Endodermal cell (in vitro differentiated cells): ENCODE measurements around the gene TAF4B. TPM values are rescaled to one million over a fixed set of nuclear protein-coding genes. Genes with fewer than 3 reads are reported as not detected.

Source experiments
- DNase-seq: peaks from one replicate; pipeline ENCODE4 v3.0.0-alpha.2; 2017
- H3K27ac ChIP-seq: 2 replicates; pipeline ENCODE4 v1.5.1; 2013; ENCODE audit warnings: mild to moderate bottlenecking, low read depth, low read length, moderate library complexity
- H3K27me3 ChIP-seq: 2 replicates; pipeline ENCODE4 v1.6.1; 2013; ENCODE audit warnings: mild to moderate bottlenecking, low read length, moderate library complexity; ENCODE audit not compliant: insufficient read depth, control insufficient read depth, poor library complexity, severe bottlenecking
- H3K36me3 ChIP-seq: 2 replicates; pipeline ENCODE4 v1.7.0; 2013; ENCODE audit warnings: mild to moderate bottlenecking, low read length, moderate library complexity; ENCODE audit not compliant: control insufficient read depth, insufficient read depth
- H3K4me1 ChIP-seq: one replicate; pipeline ENCODE4 v1.7.0; 2013; ENCODE audit warnings: low read length; ENCODE audit not compliant: control insufficient read depth, insufficient read depth
- H3K4me3 ChIP-seq: 2 replicates; pipeline ENCODE4 v1.5.1; 2013; ENCODE audit warnings: mild to moderate bottlenecking, low read length, moderate library complexity
- H3K9ac ChIP-seq: 2 replicates; pipeline ENCODE4 v1.6.1; 2013; ENCODE audit warnings: mild to moderate bottlenecking, low read length, moderate library complexity; ENCODE audit not compliant: poor library complexity, severe bottlenecking; ENCODE audit errors: extremely low read depth
- H3K9me3 ChIP-seq: 2 replicates; pipeline ENCODE4 v1.6.1; 2013; ENCODE audit warnings: mild to moderate bottlenecking, low read length, moderate library complexity; ENCODE audit not compliant: control insufficient read depth
- H3K27ac Mint-ChIP-seq: 2 replicates; pipeline ENCODE4 v1.8.0; 2020; ENCODE audit warnings: mixed read lengths
- H3K27me3 Mint-ChIP-seq: 2 replicates; pipeline ENCODE4 v1.8.0; 2021; ENCODE audit warnings: mild to moderate bottlenecking, mixed read lengths; ENCODE audit not compliant: insufficient read depth
- H3K36me3 Mint-ChIP-seq: 2 replicates; pipeline ENCODE4 v1.8.0; 2020; ENCODE audit warnings: low read depth, mixed read lengths
- H3K4me1 Mint-ChIP-seq: 2 replicates; pipeline ENCODE4 v1.8.0; 2020; ENCODE audit warnings: mixed read lengths
- H3K4me3 Mint-ChIP-seq: 2 replicates; pipeline ENCODE4 v1.8.0; 2020; ENCODE audit warnings: mild to moderate bottlenecking, moderate library complexity, mixed read lengths
- H3K9me3 Mint-ChIP-seq: 2 replicates; pipeline ENCODE4 v1.8.0; 2020; ENCODE audit warnings: mild to moderate bottlenecking, mixed read lengths
- CTCF ChIP-seq: fragments of 200-600 bp; sonication (generic); conservative IDR thresholded peaks from 2 replicates; pipeline ENCODE4 v1.5.0; 2021; ENCODE audit warnings: antibody characterized with exemption, mild to moderate bottlenecking
- WGBS, 2 experiments: methylation state at CpG; one replicate each; pipeline versions ENCODE4 v1.1.5 to v1.1.7; 2013; ENCODE audit warnings: missing lambda C conversion rate in 2 of 2, mixed read lengths in 1 of 2; ENCODE audit not compliant: insufficient coverage in 1 of 2, insufficient read length in 1 of 2; 5-methylcytosine and 5-hydroxymethylcytosine counted together
- total RNA-seq, 2 donors: library from RNA; stranded (reverse); fragmentation: NEBNext Ultra II Directional in 1 of 2; extraction: Animal tissue kit (Norgen Biotek cat#: 25700) in 1 of 2; gene quantifications; 2 replicates in 1 of 2; 3 replicates in 1 of 2; pipeline ENCODE4 v1.2.1, GENCODE V29; 2021

Gene TAF4B
- total RNA-seq, 2 donors from 2014 or later: 6.9 to 7.7 TPM

- H3K9me3 ChIP-seq: no peaks in the 10 kb centered on the region
- WGBS, 2 experiments: 71 to 76% methylated on average over 4 of the region's 4 CpGs
- TF ChIP-seq CTCF: no peak
- H3K9ac ChIP-seq: peak overlapping the region; percentile 28
- H3K27me3 Mint-ChIP-seq: no peaks in the 10 kb centered on the region
- peak overlapping the region; percentile 39 for H3K27ac Mint-ChIP-seq
- peaks cover 18% of the 10 kb centered on the region for H3K4me1 Mint-ChIP-seq
- H3K27me3 ChIP-seq: no peaks in the 10 kb centered on the region
- peaks cover 5% of the 10 kb centered on the region for H3K4me1 ChIP-seq
- H3K27ac ChIP-seq: peak overlapping the region; percentile 0
- no peak overlapping the region for H3K4me3 Mint-ChIP-seq
- peaks cover 3% of the 10 kb centered on the region for H3K36me3 Mint-ChIP-seq
- peaks cover 4% of the 10 kb centered on the region for H3K36me3 ChIP-seq
- peak overlapping the region; percentile 42 for H3K4me3 ChIP-seq
- no peaks in the 10 kb centered on the region for H3K9me3 Mint-ChIP-seq
- no peak for DNase-seq
These were observed 109.6 kb downstream of the TAF4B start for GRCh38 chr18:26335571-26336487.

GRCh38 chr18:26336572-26336971 is 110.3 kb downstream of the TAF4B start:
- peak overlapping the region; percentile 39 for H3K27ac Mint-ChIP-seq
- peaks cover 4% of the 10 kb centered on the region for H3K36me3 ChIP-seq
- whole genome bisulfite sequencing, 2 experiments: 86% methylated on average over 1 of the region's 1 CpG

GRCh38 chr18:26342646-26343045 is 116.4 kb downstream of the TAF4B start:
- no peak overlapping the region for H3K4me3 ChIP-seq
- no peak overlapping the region for H3K27ac Mint-ChIP-seq

More at GRCh38 chr18:26336572-26336971, 110.3 kb downstream of the TAF4B start:
- Mint-ChIP-seq H3K9me3 (no peaks in the 10 kb centered on the region), H3K27me3 (no peaks in the 10 kb centered on the region), H3K4me1 (peaks cover 18% of the 10 kb centered on the region), H3K4me3 (no peak overlapping the region), H3K36me3 (peaks cover 3% of the 10 kb centered on the region)
- no peaks in the 10 kb centered on the region for H3K27me3 ChIP-seq
- no peak overlapping the region for H3K27ac ChIP-seq
- H3K4me1 ChIP-seq: peaks cover 5% of the 10 kb centered on the region
- no peaks in the 10 kb centered on the region for H3K9me3 ChIP-seq
- no peak for TF ChIP-seq CTCF
- peak overlapping the region; percentile 28 for H3K9ac ChIP-seq
- H3K4me3 ChIP-seq: peak overlapping the region; percentile 42
- no peak for DNase-seq

More at GRCh38 chr18:26342646-26343045, 116.4 kb downstream of the TAF4B start:
- no peak for TF ChIP-seq CTCF
- H3K36me3 ChIP-seq: peaks cover 4% of the 10 kb centered on the region
- Mint-ChIP-seq H3K36me3 (peaks cover 34% of the 10 kb centered on the region), H3K27me3 (no peaks in the 10 kb centered on the region), H3K9me3 (peaks cover 27% of the 10 kb centered on the region), H3K4me1 (no peaks in the 10 kb centered on the region), H3K4me3 (no peak overlapping the region)
- H3K27me3 ChIP-seq: no peaks in the 10 kb centered on the region
- no peak overlapping the region for H3K9ac ChIP-seq
- no peak for DNase-seq
- no peaks in the 10 kb centered on the region for H3K4me1 ChIP-seq
- H3K9me3 ChIP-seq: peaks cover 28% of the 10 kb centered on the region
- no peak overlapping the region for H3K27ac ChIP-seq
